Keratinocyte (primary cell): ENCODE data around the gene VPS9D1.

Source experiments
- EZH2 ChIP-seq: IDR thresholded peaks from one replicate; pipeline ENCODE4 v1.6.1; 2012; ENCODE audit warnings: inconsistent platforms, mild to moderate bottlenecking, low read length, moderate library complexity
- TF ChIP-seq, protein P1 (sequence below), 3 experiments: IDR thresholded peaks in 1 of 3; conservative IDR thresholded peaks in 1 of 3; optimal IDR thresholded peaks in 1 of 3; 2 replicates in 2 of 3; 3 replicates in 1 of 3; pipeline versions ENCODE3 to v1.5.1; 2011; ENCODE audit warnings: low read length in 3 of 3, mild to moderate bottlenecking in 3 of 3, moderate library complexity in 2 of 3, control low read depth in 1 of 3, inconsistent platforms in 1 of 3; ENCODE audit not compliant: insufficient read depth in 2 of 3; ENCODE audit errors: extremely low read depth in 1 of 3

DNA sequence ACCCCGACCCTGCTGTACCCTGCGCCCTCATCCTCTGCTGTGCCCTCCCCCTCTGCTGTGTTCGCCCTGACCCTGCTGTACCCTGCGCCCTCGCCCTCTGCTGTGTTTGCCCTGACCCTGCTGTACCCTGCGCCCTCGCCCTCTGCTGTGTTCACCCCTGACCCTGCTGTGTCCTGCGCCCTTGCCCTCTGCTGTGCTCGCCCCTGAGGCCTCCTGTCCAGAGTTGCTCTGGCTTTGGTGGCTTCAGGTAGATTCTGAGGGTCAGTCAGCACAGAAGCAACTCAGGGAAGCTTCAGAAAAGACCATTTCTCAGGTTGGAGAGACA lies 12.2 kb upstream of the VPS9D1 start:
- TF ChIP-seq, protein P1, sequence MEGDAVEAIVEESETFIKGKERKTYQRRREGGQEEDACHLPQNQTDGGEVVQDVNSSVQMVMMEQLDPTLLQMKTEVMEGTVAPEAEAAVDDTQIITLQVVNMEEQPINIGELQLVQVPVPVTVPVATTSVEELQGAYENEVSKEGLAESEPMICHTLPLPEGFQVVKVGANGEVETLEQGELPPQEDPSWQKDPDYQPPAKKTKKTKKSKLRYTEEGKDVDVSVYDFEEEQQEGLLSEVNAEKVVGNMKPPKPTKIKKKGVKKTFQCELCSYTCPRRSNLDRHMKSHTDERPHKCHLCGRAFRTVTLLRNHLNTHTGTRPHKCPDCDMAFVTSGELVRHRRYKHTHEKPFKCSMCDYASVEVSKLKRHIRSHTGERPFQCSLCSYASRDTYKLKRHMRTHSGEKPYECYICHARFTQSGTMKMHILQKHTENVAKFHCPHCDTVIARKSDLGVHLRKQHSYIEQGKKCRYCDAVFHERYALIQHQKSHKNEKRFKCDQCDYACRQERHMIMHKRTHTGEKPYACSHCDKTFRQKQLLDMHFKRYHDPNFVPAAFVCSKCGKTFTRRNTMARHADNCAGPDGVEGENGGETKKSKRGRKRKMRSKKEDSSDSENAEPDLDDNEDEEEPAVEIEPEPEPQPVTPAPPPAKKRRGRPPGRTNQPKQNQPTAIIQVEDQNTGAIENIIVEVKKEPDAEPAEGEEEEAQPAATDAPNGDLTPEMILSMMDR (optimal IDR thresholded peaks at IDR 0.05 in 1 of 3, IDR thresholded peaks at IDR 0.05 in 1 of 3, conservative IDR thresholded peaks at IDR 0.05 in 1 of 3; ENCODE audit: extremely low read depth in 1 of 3, insufficient read depth in 2 of 3, low read length in 3 of 3) = no peak
- no peak for TF ChIP-seq EZH2
